Measurements from ENCODE around the gene CBLN3.

CBLN3 gene

DNA sequence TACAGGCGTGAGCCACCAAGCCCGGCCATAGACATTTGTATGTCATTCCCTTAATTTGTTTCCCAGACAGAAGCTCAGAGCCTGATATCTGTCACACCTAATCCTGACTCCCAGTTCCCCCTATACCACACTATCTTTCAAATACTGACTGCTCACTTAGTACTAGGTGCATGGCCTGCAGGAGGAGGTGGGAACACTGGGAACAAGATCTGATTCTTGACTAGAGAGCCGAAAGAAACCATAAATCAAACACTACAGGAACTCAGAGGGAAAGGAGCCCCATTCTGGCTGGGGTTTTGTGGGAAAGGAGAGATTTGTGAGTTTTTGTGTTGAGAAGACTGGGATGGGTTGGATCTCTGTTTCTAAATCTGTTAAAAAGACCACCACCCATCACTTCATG lies 5.2 kb upstream of the CBLN3 start:
- FAIRE-seq (no peak), DNase-seq (ENCODE audit: insufficient read length, low spot score) (no peak)
- TF ChIP-seq CTCF (IDR thresholded peaks at IDR 0.05; ENCODE audit: insufficient read depth, missing control alignments) = no peak

DNA sequence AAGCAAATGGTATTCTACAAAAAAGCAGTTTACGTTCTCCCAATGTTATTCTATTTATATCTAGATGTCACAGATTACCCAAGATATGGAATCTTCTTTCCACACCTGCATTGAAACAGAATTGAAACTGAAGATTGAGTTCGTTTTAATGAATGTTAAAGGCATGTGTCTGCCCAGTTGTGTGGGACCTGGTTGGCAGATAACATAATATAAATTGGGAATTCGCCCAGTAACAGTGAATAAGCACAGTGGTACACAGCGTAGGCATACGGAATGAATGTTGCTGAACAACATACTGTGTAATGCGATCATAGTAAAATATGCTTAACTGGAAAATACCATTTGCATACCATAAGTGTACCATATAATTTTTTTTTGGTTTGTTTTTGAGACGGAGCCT lies 4.6 kb upstream of the CBLN3 start:
- DNase-seq (ENCODE audit: insufficient read length, low spot score) (peak; percentile 0), FAIRE-seq (no peak)
- TF ChIP-seq CTCF (IDR thresholded peaks at IDR 0.05; ENCODE audit: insufficient read depth, missing control alignments) = no peak

GRCh38 chr14:24432259-24433131 lies 3.0 kb upstream of the CBLN3 start:
- FAIRE-seq (no peak), DNase-seq (ENCODE audit: insufficient read length, low spot score) (peak; percentile 1)
- TF ChIP-seq CTCF (IDR thresholded peaks at IDR 0.05; ENCODE audit: insufficient read depth, missing control alignments) = no peak

GRCh38 chr14:24431569-24432258 lies 2.2 kb upstream of the CBLN3 start:
- peak; percentile 91 for DNase-seq (ENCODE audit: insufficient read length, low spot score)
- no peak for FAIRE-seq
- peak; percentile 97 for TF ChIP-seq CTCF (IDR thresholded peaks at IDR 0.05; ENCODE audit: insufficient read depth, missing control alignments)

- FAIRE-seq (no peak), DNase-seq (ENCODE audit: insufficient read length, low spot score) (no peak)
- TF ChIP-seq CTCF (IDR thresholded peaks at IDR 0.05; ENCODE audit: insufficient read depth, missing control alignments) = no peak
Measured at GRCh38 chr14:24430682-24431568, 1.5 kb upstream of the CBLN3 start.

DNA sequence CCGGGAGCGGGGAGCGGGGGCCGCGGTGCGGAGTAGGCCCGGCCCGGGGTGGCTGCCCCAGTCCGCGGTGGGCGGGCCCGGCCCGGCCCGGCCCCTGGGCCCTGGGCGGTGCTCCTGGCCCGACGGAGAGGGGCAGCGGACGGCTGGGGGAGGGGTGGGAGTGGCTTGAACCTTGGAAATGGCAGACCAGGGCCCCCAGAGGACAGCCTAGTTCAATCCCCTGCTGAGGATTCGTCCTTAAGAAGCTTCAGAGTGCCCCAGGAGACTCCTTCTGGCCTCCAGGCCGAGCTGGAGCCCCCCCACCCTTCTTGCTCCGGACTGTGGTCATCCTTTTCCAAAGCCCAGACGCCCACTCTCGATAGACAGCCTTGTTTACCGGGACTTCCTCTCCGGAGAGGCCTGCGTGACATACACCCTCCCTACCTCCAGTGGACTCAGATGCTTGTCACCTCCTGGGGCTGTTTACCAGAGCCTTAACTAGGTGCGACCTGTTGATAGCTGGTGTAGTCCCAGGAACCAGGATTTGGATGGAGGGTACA lies 744 bp upstream of the CBLN3 start:
- DNase-seq (ENCODE audit: insufficient read length, low spot score) = peak; percentile 61
- no peak for TF ChIP-seq CTCF (IDR thresholded peaks at IDR 0.05; ENCODE audit: insufficient read depth, missing control alignments)
- no peak for FAIRE-seq

Data from D721Med (cell line).